SKM-1 (cell line): ENCODE data around the gene TBCCD1.

Experiments used
- DNase-seq: peaks from one replicate; lab custom pipeline; 2025; ENCODE audit not compliant: unreplicated experiment; lab: John Stamatoyannopoulos, UW

Gene TBCCD1, protein sequence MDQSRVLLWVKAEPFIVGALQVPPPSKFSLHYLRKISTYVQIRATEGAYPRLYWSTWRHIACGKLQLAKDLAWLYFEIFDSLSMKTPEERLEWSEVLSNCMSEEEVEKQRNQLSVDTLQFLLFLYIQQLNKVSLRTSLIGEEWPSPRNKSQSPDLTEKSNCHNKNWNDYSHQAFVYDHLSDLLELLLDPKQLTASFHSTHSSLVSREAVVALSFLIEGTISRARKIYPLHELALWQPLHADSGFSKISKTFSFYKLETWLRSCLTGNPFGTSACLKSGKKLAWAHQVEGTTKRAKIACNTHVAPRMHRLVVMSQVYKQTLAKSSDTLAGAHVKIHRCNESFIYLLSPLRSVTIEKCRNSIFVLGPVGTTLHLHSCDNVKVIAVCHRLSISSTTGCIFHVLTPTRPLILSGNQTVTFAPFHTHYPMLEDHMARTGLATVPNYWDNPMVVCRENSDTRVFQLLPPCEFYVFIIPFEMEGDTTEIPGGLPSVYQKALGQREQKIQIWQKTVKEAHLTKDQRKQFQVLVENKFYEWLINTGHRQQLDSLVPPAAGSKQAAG

GRCh38 chr3:186567072-186567921 is at the start of gene TBCCD1:
Gene TBCCD1 (minus strand): TSS chr3:186567339. CDS start chr3:186564329, 3,010 bp downstream.
- peak; percentile 59 for DNase-seq

DNA sequence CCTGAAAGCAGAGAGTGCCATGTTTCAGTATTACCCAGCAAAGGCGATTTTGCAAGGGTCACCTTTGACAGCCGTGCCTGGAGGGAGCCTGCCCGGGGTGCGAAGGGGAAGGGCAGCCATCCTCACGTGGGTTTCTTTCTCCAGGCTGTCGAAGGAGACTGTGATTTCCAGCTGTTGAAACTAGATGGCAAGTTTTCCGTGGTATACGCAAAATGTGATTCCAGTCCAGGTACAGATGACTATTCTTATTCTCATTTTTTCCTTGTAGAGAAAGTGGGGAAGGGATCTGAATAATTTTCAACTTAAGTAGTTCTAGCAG is 49.1 kb upstream of the TBCCD1 start:
- no peak for DNase-seq

- peak; percentile 46 for DNase-seq
Observed at GRCh38 chr3:186614597-186615483, 47.7 kb upstream of the TBCCD1 start.

- no peak for DNase-seq
Observed at GRCh38 chr3:186614266-186614596, 47.1 kb upstream of the TBCCD1 start.

GRCh38 chr3:186613637-186614265 is 46.6 kb upstream of the TBCCD1 start:
- no peak for DNase-seq

DNA sequence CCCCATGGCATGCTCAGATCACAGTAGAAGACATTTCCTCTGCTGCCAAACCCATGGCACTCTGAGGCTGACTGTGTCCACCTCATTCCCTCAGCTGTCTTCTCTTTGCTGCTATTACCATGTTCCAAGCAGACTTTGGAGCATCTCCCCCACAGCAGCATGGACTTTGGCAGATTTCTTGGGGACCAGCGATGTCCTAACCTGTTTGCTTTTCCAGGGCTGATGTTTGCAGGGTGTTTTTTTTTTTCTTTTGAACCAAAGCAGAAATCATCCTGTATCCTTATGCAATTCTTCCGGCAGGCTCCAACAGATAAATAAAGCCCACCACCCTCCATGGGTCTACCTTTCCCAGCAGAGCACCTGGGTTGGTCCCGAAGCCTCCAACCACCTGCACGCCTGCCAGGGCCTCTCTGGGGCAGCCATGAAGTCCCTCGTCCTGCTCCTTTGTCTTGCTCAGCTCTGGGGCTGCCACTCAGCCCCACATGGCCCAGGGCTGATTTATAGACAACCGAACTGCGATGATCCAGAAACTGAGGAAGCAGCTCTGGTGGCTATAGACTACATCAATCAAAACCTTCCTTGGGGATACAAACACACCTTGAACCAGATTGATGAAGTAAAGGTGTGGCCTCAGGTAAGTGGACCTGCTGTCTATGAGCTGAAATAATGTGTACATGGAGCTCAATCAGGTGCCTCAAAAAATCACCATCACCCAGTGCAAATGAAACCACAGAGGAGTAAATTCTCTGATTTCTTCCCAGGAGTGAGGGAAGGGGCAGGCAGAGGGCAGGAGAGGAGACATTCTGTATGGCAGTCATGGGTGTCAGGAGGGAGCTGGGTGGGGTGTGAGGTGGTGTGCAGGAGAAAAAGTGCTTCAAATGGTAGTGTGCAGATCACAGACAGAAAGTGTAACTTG is 45.8 kb upstream of the TBCCD1 start, which contains the start of gene AHSG:
TSS of gene AHSG (plus strand) at position 340 of the 916 bp plus-strand sequence. CDS start at position 422, 82 bp downstream.
- no peak for DNase-seq

DNA sequence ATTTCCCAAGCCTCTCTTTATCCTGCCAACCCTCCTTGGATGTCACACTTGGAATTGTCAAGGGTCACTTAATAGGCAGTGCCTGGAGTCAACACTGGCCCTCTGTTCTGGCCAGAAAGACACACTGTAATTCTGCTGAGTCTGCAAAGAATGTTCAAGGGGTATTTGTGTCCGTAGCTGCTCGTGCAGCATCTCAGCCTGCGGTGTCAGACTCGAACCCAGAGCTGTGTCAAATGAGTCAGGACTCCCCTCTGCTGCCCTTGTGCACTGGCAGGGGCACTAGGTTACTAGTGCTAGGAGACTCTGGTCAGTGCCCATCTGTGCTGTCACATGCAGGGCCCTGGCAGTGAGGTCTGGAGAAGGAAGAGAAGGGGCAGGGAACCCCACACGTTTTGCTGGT is 44.9 kb upstream of the TBCCD1 start:
- DNase-seq: no peak

- no peak for DNase-seq
Observed at GRCh38 chr3:186609247-186609868, 42.2 kb upstream of the TBCCD1 start.

DNA sequence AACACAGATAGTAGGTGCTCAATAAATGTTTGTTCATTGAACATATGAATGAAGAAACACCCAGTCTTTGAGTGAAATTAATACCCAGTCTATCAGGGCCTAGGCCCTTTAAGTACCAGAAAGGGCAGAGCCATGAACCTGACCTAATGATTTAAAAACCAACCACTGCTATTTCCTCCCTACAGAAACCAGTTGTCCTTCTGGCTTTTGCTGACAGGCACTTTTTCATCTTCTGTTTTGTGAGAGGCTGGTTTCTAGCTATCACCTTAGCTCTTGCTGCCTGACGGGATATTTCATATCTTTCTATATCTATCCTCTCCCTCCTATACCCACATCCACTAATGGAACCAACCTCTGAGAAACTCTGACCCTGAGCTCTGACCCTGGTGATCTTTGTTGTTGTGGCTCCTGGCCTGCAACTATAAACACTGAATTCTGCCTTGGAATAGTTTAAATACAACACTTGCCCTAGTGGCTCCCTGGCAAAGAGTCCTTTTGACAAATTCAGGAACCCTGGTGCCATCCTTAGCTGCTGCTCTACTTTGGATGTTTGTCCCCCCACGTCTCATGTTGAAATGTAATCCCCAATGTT is 41.6 kb upstream of the TBCCD1 start:
- DNase-seq: no peak

- DNase-seq: no peak
Observed at GRCh38 chr3:186605561-186606545, 38.7 kb upstream of the TBCCD1 start.

DNA sequence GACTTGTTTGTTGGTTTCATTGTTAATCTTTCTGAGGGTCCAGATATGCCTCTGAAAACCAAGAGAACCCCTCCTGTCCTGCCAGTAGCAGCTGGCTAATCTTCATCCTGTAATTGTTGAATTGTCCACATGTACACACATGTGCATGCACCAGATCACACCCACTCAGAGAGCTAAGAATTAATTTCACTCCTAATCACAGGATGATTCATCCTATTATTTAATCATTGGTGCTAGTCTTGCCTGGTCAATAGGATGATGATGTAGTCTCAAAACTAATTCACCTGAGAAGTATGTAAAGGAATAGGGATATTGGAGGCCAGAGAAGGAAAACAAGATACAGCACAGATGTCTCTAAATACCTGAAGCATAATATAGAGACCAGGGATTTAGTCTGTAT is 37.9 kb upstream of the TBCCD1 start:
- DNase-seq: no peak

DNA sequence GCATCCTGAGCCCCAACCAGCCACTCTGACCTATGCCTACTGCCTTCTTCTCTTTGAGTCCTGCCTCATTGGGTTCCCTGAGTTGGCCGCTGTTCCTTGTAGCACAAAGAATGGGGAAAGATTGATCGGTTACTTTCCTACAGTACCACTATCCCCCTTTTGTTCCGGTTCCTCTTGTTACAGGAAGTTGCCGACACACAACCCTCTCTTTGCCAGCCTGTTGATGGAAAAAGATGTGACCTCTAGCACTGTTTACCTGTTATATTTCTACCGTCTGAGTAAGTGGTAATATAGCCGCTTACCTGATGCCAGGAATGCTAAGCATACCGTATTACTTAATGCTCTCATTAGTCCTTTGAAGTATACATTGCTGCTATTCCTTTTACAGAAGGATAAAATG is 36.0 kb upstream of the TBCCD1 start:
- DNase-seq: no peak

- no peak for DNase-seq
Observed at GRCh38 chr3:186600896-186601295, 33.8 kb upstream of the TBCCD1 start.

- no peak for DNase-seq
Observed at GRCh38 chr3:186599785-186600166, 32.6 kb upstream of the TBCCD1 start.

DNA sequence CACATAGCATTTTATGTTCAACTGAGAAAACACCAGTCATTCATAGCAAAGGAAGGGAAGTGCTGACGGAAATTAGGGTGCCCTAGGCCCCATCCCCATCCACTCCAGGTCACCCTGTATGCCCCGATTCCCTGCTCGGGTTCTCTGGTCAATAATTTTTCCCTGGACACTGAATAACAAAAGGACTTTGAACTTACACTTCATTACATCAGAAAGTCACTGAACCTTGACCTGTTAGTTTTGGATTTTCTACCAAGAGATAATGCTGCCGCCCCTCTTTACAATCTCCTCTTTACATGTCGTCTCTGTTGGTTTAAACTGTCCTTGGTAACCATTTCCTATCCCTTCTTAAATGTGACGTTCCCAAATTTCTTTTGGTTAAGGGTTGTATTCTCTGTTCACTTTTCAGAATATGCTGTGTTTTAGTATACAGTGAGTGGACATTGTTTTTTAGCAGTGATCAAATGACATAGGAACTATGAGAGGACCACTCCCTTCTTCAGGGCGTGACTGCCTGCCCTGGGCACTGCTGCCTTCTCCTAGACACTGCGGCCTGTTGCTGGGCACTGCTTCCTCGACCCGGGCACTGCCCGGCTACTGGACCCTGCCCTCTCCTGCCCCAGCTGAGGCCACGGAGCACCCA is 32.1 kb upstream of the TBCCD1 start:
- DNase-seq: no peak

DNA sequence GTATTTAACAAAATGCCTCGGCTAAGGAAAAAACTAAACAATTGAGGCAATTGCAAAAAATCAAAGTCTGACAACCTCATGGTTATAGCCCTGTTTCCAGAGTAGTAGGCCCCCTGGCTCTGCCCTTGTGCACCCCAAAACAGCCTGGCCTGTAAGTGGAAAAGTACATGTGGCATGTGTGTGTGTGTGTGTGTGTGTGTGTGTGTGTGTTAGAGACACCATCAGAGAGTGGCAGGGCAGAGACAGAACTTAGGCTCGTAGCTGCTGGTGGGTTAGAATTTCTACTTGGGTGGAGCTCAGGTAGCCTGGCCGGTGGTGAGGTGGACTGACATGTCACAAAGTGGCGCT is 31.6 kb upstream of the TBCCD1 start:
- no peak for DNase-seq

DNA sequence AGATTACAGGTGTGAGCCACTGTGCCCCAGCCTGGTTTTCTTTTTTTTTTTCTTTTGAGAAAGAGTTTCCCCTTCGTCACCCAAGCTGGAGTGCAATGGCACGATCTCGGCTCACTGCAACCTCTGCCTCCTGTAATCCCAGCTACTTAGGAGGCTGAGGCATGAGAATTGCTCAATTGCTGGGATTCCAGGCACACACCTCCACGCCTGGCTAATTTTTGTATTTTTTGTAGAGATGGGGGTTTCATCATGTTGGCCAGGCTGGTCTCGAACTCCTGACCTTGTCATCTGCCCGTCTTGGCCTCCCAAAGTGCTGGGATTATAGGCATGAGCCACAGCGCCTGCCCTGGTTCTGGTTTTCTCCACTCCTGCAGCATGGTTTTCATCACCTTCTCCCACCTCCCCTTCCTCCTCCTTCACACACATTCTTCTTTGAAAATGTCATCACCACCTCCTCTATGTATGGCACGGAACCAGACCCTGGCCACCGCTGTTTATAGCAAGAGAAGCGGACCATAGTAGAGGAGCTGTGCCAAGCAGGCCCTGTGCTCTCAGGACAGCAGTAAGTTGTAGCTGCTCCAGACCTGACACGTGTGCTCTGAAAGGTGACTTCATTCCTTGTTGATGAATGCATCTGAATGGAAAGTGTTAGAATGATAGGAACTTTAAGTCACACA is 31.1 kb upstream of the TBCCD1 start:
- no peak for DNase-seq
